GM12801 (cell line): ENCODE data around the gene PCDHGA1.

Source experiments
- CTCF ChIP-seq: IDR thresholded peaks from one replicate; pipeline ENCODE4 v1.5.1; 2011; ENCODE audit warnings: control low read depth; ENCODE audit not compliant: insufficient read length; ENCODE audit errors: extremely low read depth

PCDHGA1 gene

GRCh38 chr5:141477044-141477575 is 146.8 kb downstream of the PCDHGA1 start:
- TF ChIP-seq CTCF: no peak

- TF ChIP-seq CTCF: no peak
Measured at GRCh38 chr5:141477815-141478214, 147.5 kb downstream of the PCDHGA1 start.

GRCh38 chr5:141478321-141478945 is 148.1 kb downstream of the PCDHGA1 start:
- TF ChIP-seq CTCF: no peak

GRCh38 chr5:141479776-141480175 is 149.5 kb downstream of the PCDHGA1 start:
- no peak for TF ChIP-seq CTCF

- no peak for TF ChIP-seq CTCF
Measured at GRCh38 chr5:141483902-141484301, 153.6 kb downstream of the PCDHGA1 start.

GRCh38 chr5:141484310-141484640 is 154.0 kb downstream of the PCDHGA1 start:
- TF ChIP-seq CTCF: no peak

GRCh38 chr5:141484641-141485311 is 154.5 kb downstream of the PCDHGA1 start, which contains the start of gene PCDHGC4:
Gene PCDHGC4, plus strand, starts transcription at chr5:141485030. Its CDS starts 144 bp downstream, at chr5:141485174.
- no peak for TF ChIP-seq CTCF
